Bronchial epithelial cell (primary cell): Measurements from ENCODE around the gene RIMBP2. TPM values are rescaled to one million over a fixed set of nuclear protein-coding genes. Genes with fewer than 3 reads are reported as not detected.

Experiments used
- DNase-seq: peaks from one replicate; pipeline ENCODE4 v3.0.0-alpha.2; 2010; ENCODE audit warnings: low read depth
- FAIRE-seq: peaks from 2 replicates; lab custom pipeline; 2011; peaks lifted over from hg19 to GRCh38; lab: Jason Lieb, UNC
- H3K27me3 ChIP-seq: 2 replicates; pipeline ENCODE4 v1.5.1; 2011; ENCODE audit warnings: low read length; ENCODE audit not compliant: control insufficient read depth, insufficient read depth
- H3K36me3 ChIP-seq: 2 replicates; pipeline ENCODE4 v1.5.1; 2011; ENCODE audit warnings: low read length; ENCODE audit not compliant: control insufficient read depth, insufficient read depth
- H3K4me3 ChIP-seq: 2 replicates; pipeline ENCODE4 v1.5.1; 2011; ENCODE audit warnings: mild to moderate bottlenecking, low read depth, low read length, control low read depth
- CTCF ChIP-seq: IDR thresholded peaks from 2 replicates; pipeline ENCODE4 v1.5.1; 2011; ENCODE audit warnings: mild to moderate bottlenecking, moderate library complexity, low read length, control low read depth, inconsistent platforms; ENCODE audit not compliant: insufficient read depth, severe bottlenecking
- total RNA-seq: library from RNA; depleted of rRNA; stranded (reverse); fragments of >200 nt; gene quantifications from 2 replicates; pipeline ENCODE4 v1.2.1, GENCODE V29; 2014

RIMBP2 gene
- total RNA-seq, 1 donor from 2014 or later = not detected

GRCh38 chr12:130661486-130662255 lies 54.4 kb downstream of the RIMBP2 start:
- no peak for TF ChIP-seq CTCF
- peak; percentile 12 for DNase-seq
- FAIRE-seq = no peak
- no peaks in the 10 kb centered on the region for H3K36me3 ChIP-seq
- no peaks in the 10 kb centered on the region for H3K27me3 ChIP-seq
- H3K4me3 ChIP-seq = no peak overlapping the region

- no peak for FAIRE-seq
- no peak for TF ChIP-seq CTCF
- DNase-seq = no peak
- Histone ChIP-seq H3K4me3 (no peak overlapping the region), H3K27me3 (no peaks in the 10 kb centered on the region), H3K36me3 (no peaks in the 10 kb centered on the region)
Observed at GRCh38 chr12:130661059-130661458, 55.0 kb downstream of the RIMBP2 start.

GRCh38 chr12:130658145-130658911 lies 57.8 kb downstream of the RIMBP2 start:
- Histone ChIP-seq H3K4me3 (no peak overlapping the region), H3K36me3 (no peaks in the 10 kb centered on the region), H3K27me3 (no peaks in the 10 kb centered on the region)
- DNase-seq = no peak
- TF ChIP-seq CTCF = no peak
- no peak for FAIRE-seq

- FAIRE-seq (no peak), DNase-seq (no peak)
- Histone ChIP-seq H3K4me3 (no peak overlapping the region), H3K36me3 (no peaks in the 10 kb centered on the region), H3K27me3 (no peaks in the 10 kb centered on the region)
- TF ChIP-seq CTCF = no peak
Observed at GRCh38 chr12:130656411-130656810, 59.7 kb downstream of the RIMBP2 start.

- no peak for FAIRE-seq
- no peaks in the 10 kb centered on the region for H3K27me3 ChIP-seq
- H3K36me3 ChIP-seq = no peaks in the 10 kb centered on the region
- DNase-seq = no peak
- no peak for TF ChIP-seq CTCF
- no peak overlapping the region for H3K4me3 ChIP-seq
Observed at GRCh38 chr12:130655881-130656280, 60.2 kb downstream of the RIMBP2 start.
